GM10266 (cell line): ENCODE measurements around the gene FLG2.

Experiments used
- DNase-seq: peaks from one replicate; pipeline ENCODE4 v3.0.0; 2012; ENCODE audit errors: extremely low spot score
- TF ChIP-seq, protein P1 (sequence below): IDR thresholded peaks from 2 replicates; pipeline ENCODE4 v1.5.1; 2012; ENCODE audit warnings: mild to moderate bottlenecking, low read depth; ENCODE audit not compliant: control insufficient read depth, insufficient read depth; ENCODE audit errors: missing control alignments

Gene FLG2

DNA sequence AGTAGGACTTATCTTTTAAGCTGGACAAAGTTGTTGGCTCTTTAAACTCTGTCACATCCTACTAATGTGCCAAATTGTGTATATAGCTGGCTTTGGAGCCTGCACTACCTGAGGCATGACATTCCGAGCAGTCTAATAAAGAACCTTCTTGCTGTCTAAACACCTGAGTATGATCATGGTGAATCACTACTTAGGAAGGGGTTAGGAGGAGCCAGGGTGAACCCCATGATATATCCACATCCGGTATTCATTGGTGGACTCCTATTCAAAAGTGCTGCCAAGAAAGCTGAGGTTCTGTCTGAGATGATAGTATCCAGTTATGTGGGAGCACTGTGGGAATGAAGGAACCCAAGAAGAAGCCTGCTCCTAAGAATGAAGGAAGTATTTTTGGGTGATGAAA is 27.1 kb upstream of the FLG2 start:
- DNase-seq = no peak
- TF ChIP-seq, protein P1, sequence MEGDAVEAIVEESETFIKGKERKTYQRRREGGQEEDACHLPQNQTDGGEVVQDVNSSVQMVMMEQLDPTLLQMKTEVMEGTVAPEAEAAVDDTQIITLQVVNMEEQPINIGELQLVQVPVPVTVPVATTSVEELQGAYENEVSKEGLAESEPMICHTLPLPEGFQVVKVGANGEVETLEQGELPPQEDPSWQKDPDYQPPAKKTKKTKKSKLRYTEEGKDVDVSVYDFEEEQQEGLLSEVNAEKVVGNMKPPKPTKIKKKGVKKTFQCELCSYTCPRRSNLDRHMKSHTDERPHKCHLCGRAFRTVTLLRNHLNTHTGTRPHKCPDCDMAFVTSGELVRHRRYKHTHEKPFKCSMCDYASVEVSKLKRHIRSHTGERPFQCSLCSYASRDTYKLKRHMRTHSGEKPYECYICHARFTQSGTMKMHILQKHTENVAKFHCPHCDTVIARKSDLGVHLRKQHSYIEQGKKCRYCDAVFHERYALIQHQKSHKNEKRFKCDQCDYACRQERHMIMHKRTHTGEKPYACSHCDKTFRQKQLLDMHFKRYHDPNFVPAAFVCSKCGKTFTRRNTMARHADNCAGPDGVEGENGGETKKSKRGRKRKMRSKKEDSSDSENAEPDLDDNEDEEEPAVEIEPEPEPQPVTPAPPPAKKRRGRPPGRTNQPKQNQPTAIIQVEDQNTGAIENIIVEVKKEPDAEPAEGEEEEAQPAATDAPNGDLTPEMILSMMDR = no peak

DNA sequence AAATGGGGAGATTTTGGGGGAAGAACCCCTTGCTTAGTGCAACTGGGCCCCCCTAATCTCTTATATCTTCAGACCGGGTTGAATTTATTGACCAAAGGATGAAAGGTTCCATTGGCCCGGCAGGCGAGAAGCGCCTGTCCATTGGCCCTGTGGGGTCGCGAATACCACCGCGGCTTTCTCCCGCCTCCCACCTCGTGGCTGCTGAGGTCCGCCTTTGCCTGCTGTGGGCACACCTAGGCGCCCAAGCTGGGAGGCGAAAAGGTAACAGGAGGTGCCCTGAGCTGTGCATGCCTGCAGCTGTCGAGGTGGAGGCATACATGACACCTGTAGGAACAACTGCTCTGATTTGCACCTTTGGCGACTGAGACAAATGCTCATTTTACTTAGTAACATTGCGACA is 21.1 kb upstream of the FLG2 start:
- no peak for DNase-seq
- TF ChIP-seq, protein P1 = no peak

- TF ChIP-seq, protein P1 = no peak
- no peak for DNase-seq
These were observed 14.6 kb upstream of the FLG2 start for GRCh38 chr1:152374451-152374850.

- no peak for DNase-seq
- TF ChIP-seq, protein P1 = no peak
These were observed 12.9 kb upstream of the FLG2 start for GRCh38 chr1:152372672-152373071.

DNA sequence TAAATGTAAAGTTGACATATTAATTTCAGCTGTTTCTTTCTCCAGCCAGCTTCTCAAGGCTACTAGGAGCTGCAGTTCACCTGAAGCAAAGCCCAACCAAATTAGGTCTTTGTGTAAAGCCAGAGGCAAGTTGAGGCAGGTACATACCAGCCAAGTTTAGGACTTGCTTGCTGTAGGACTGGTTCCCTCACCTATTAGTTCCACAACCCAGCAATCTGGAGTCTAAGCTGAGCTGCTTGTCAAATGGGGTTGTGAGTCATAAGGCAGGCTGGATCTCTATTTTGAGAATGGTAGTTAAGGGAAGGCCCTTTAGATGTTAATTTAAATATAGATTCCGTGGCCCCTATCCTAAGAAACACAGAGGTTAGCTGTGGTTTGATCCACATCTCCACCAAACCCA is 7.6 kb upstream of the FLG2 start:
- TF ChIP-seq, protein P1 = no peak
- no peak for DNase-seq

GRCh38 chr1:152356736-152357135 is 3.1 kb downstream of the FLG2 start:
- TF ChIP-seq, protein P1 = no peak
- DNase-seq = no peak

GRCh38 chr1:152349611-152350010 is 10.2 kb downstream of the FLG2 start:
- TF ChIP-seq, protein P1 = no peak
- DNase-seq = no peak
